Measurements from ENCODE around the gene PRR33.

PRR33 gene

GRCh38 chr11:1847006-1847735, 44.5 kb downstream of the PRR33 start:
- TF ChIP-seq CTCF (IDR thresholded peaks at IDR 0.05; ENCODE audit: low read depth, low read length) (no peak), EZH2phosphoT487 (IDR thresholded peaks at IDR 0.05; ENCODE audit: low read depth) (no peak)
- Histone ChIP-seq H4K20me1 (ENCODE audit: insufficient read depth, low read length) (no peaks in the 10 kb centered on the region), H3K27ac (ENCODE audit: low read length) (no peak overlapping the region)

DNA sequence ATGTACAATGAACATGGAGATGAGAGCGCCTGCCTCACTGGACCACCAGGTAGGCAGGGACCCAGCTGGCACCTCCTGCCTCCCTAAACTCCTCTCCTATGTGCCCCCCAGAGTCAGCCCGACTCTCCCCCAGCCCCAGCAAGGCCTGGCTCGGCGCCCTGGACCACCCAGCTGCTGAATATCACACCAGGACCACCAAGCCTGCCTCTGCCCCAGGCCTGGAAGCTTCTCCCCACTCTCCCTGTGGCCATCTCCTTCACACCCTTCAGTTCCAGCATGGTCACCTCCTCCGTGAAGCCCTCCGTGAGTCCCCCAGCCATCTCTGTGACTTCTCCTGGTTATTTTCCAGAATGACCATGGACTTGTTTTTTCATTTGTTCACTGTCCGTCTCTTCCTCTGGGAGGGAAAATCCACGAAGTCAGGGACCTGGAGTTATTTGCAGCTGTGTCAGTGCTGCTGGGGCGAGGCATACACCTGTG, 45.2 kb downstream of the PRR33 start:
- Histone ChIP-seq H3K9ac (ENCODE audit: low read length) (no peak overlapping the region), H3K9me3 (ENCODE audit: insufficient read depth, low read length) (peaks cover 3% of the 10 kb centered on the region; the same call in 1 of the 2 replicates), H3K36me3 (replicated peaks; ENCODE audit: low read depth, low read length) (no peaks in the 10 kb centered on the region), H3K4me2 (ENCODE audit: low read length) (no peak overlapping the region), H3K79me2 (ENCODE audit: low read length) (peaks cover 3% of the 10 kb centered on the region), H3K27ac (ENCODE audit: low read length) (no peak overlapping the region), H3K27me3 (ENCODE audit: low read depth, low read length) (peaks cover 29% of the 10 kb centered on the region), H4K20me1 (ENCODE audit: insufficient read depth, low read length) (no peaks in the 10 kb centered on the region), H3K4me1 (ENCODE audit: low read length) (peaks cover 59% of the 10 kb centered on the region), H3K4me3 (ENCODE audit: low read length) (no peak overlapping the region), H2AFZ (ENCODE audit: low read depth, low read length) (no peak overlapping the region)
- TF ChIP-seq CTCF (IDR thresholded peaks at IDR 0.05; ENCODE audit: low read depth, low read length) (no peak), EZH2phosphoT487 (IDR thresholded peaks at IDR 0.05; ENCODE audit: low read depth) (no peak)

More at GRCh38 chr11:1847006-1847735, 44.5 kb downstream of the PRR33 start:
- peaks cover 28% of the 10 kb centered on the region for H3K27me3 ChIP-seq (ENCODE audit: low read depth, low read length)
- H2AFZ ChIP-seq (ENCODE audit: low read depth, low read length), result no peak overlapping the region
- no peaks in the 10 kb centered on the region for H3K36me3 ChIP-seq (replicated peaks; ENCODE audit: low read depth, low read length)
- no peak overlapping the region for H3K9ac ChIP-seq (ENCODE audit: low read length)
- peaks cover 4% of the 10 kb centered on the region; the same call in 1 of the 2 replicates for H3K9me3 ChIP-seq (ENCODE audit: insufficient read depth, low read length)
- H3K79me2 ChIP-seq (ENCODE audit: low read length), result peaks cover 10% of the 10 kb centered on the region
- H3K4me2 ChIP-seq (ENCODE audit: low read length), result no peak overlapping the region
- no peak overlapping the region for H3K4me3 ChIP-seq (ENCODE audit: low read length)
- H3K4me1 ChIP-seq (ENCODE audit: low read length), result peaks cover 61% of the 10 kb centered on the region

GRCh38 chr11:1845561-1846452, 45.9 kb downstream of the PRR33 start:
- no peak overlapping the region for H3K9ac ChIP-seq (ENCODE audit: low read length)
- no peak overlapping the region for H2AFZ ChIP-seq (ENCODE audit: low read depth, low read length)
- no peaks in the 10 kb centered on the region for H3K9me3 ChIP-seq (ENCODE audit: insufficient read depth, low read length)
- no peak overlapping the region for H3K27ac ChIP-seq (ENCODE audit: low read length)
- H3K4me3 ChIP-seq (ENCODE audit: low read length), result 0 out of 2 replicates have a peak overlapping the region, but pooled peaks have one; percentile 59
- peaks cover 59% of the 10 kb centered on the region for H3K4me1 ChIP-seq (ENCODE audit: low read length)
- no peaks in the 10 kb centered on the region for H4K20me1 ChIP-seq (ENCODE audit: insufficient read depth, low read length)
- TF ChIP-seq EZH2phosphoT487 (IDR thresholded peaks at IDR 0.05; ENCODE audit: low read depth) (no peak), CTCF (IDR thresholded peaks at IDR 0.05; ENCODE audit: low read depth, low read length) (no peak)
- H3K4me2 ChIP-seq (ENCODE audit: low read length), result peak overlapping the region; percentile 64
- no peaks in the 10 kb centered on the region for H3K36me3 ChIP-seq (replicated peaks; ENCODE audit: low read depth, low read length)
- no peaks in the 10 kb centered on the region for H3K79me2 ChIP-seq (ENCODE audit: low read length)
- H3K27me3 ChIP-seq (ENCODE audit: low read depth, low read length), result peaks cover 34% of the 10 kb centered on the region

- H3K4me1 ChIP-seq (ENCODE audit: low read length), result peaks cover 59% of the 10 kb centered on the region
- peak overlapping the region; percentile 64 for H3K4me2 ChIP-seq (ENCODE audit: low read length)
- H3K36me3 ChIP-seq (replicated peaks; ENCODE audit: low read depth, low read length), result no peaks in the 10 kb centered on the region
- no peaks in the 10 kb centered on the region for H3K9me3 ChIP-seq (ENCODE audit: insufficient read depth, low read length)
- no peaks in the 10 kb centered on the region for H4K20me1 ChIP-seq (ENCODE audit: insufficient read depth, low read length)
- H3K4me3 ChIP-seq (ENCODE audit: low read length), result peak overlapping the region; percentile 59; the same call in 1 of the 2 replicates
- H3K9ac ChIP-seq (ENCODE audit: low read length), result peak overlapping the region; percentile 15; the same call in 1 of the 2 replicates
- H3K79me2 ChIP-seq (ENCODE audit: low read length), result no peaks in the 10 kb centered on the region
- TF ChIP-seq EZH2phosphoT487 (IDR thresholded peaks at IDR 0.05; ENCODE audit: low read depth) (no peak), CTCF (IDR thresholded peaks at IDR 0.05; ENCODE audit: low read depth, low read length) (no peak)
- H3K27me3 ChIP-seq (ENCODE audit: low read depth, low read length), result peaks cover 34% of the 10 kb centered on the region
- no peak overlapping the region for H3K27ac ChIP-seq (ENCODE audit: low read length)
- H2AFZ ChIP-seq (ENCODE audit: low read depth, low read length), result no peak overlapping the region
Measured at GRCh38 chr11:1845095-1845429, 46.6 kb downstream of the PRR33 start.

Measured in OCI-LY3 (cell line).